Endodermal cell (in vitro differentiated cells): ENCODE data around the gene CSTPP1. TPM values are rescaled to one million over a fixed set of nuclear protein-coding genes. Genes with fewer than 3 reads are reported as not detected.

Source experiments
- DNase-seq: peaks from one replicate; pipeline ENCODE4 v3.0.0-alpha.2; 2017
- H3K27ac ChIP-seq: 2 replicates; pipeline ENCODE4 v1.5.1; 2013; ENCODE audit warnings: mild to moderate bottlenecking, low read depth, low read length, moderate library complexity
- H3K27me3 ChIP-seq: 2 replicates; pipeline ENCODE4 v1.6.1; 2013; ENCODE audit warnings: mild to moderate bottlenecking, low read length, moderate library complexity; ENCODE audit not compliant: insufficient read depth, control insufficient read depth, poor library complexity, severe bottlenecking
- H3K36me3 ChIP-seq: 2 replicates; pipeline ENCODE4 v1.7.0; 2013; ENCODE audit warnings: mild to moderate bottlenecking, low read length, moderate library complexity; ENCODE audit not compliant: control insufficient read depth, insufficient read depth
- H3K4me1 ChIP-seq: one replicate; pipeline ENCODE4 v1.7.0; 2013; ENCODE audit warnings: low read length; ENCODE audit not compliant: control insufficient read depth, insufficient read depth
- H3K4me3 ChIP-seq: 2 replicates; pipeline ENCODE4 v1.5.1; 2013; ENCODE audit warnings: mild to moderate bottlenecking, low read length, moderate library complexity
- H3K9ac ChIP-seq: 2 replicates; pipeline ENCODE4 v1.6.1; 2013; ENCODE audit warnings: mild to moderate bottlenecking, low read length, moderate library complexity; ENCODE audit not compliant: poor library complexity, severe bottlenecking; ENCODE audit errors: extremely low read depth
- H3K9me3 ChIP-seq: 2 replicates; pipeline ENCODE4 v1.6.1; 2013; ENCODE audit warnings: mild to moderate bottlenecking, low read length, moderate library complexity; ENCODE audit not compliant: control insufficient read depth
- H3K27ac Mint-ChIP-seq: 2 replicates; pipeline ENCODE4 v1.8.0; 2020; ENCODE audit warnings: mixed read lengths
- H3K27me3 Mint-ChIP-seq: 2 replicates; pipeline ENCODE4 v1.8.0; 2021; ENCODE audit warnings: mild to moderate bottlenecking, mixed read lengths; ENCODE audit not compliant: insufficient read depth
- H3K36me3 Mint-ChIP-seq: 2 replicates; pipeline ENCODE4 v1.8.0; 2020; ENCODE audit warnings: low read depth, mixed read lengths
- H3K4me1 Mint-ChIP-seq: 2 replicates; pipeline ENCODE4 v1.8.0; 2020; ENCODE audit warnings: mixed read lengths
- H3K4me3 Mint-ChIP-seq: 2 replicates; pipeline ENCODE4 v1.8.0; 2020; ENCODE audit warnings: mild to moderate bottlenecking, moderate library complexity, mixed read lengths
- H3K9me3 Mint-ChIP-seq: 2 replicates; pipeline ENCODE4 v1.8.0; 2020; ENCODE audit warnings: mild to moderate bottlenecking, mixed read lengths
- CTCF ChIP-seq: fragments of 200-600 bp; sonication (generic); conservative IDR thresholded peaks from 2 replicates; pipeline ENCODE4 v1.5.0; 2021; ENCODE audit warnings: antibody characterized with exemption, mild to moderate bottlenecking
- WGBS, 2 experiments: methylation state at CpG; one replicate each; pipeline versions ENCODE4 v1.1.5 to v1.1.7; 2013; ENCODE audit warnings: missing lambda C conversion rate in 2 of 2, mixed read lengths in 1 of 2; ENCODE audit not compliant: insufficient coverage in 1 of 2, insufficient read length in 1 of 2; 5-methylcytosine and 5-hydroxymethylcytosine counted together
- total RNA-seq, 2 donors: library from RNA; stranded (reverse); fragmentation: NEBNext Ultra II Directional in 1 of 2; extraction: Animal tissue kit (Norgen Biotek cat#: 25700) in 1 of 2; gene quantifications; 2 replicates in 1 of 2; 3 replicates in 1 of 2; pipeline ENCODE4 v1.2.1, GENCODE V29; 2021

The CSTPP1 gene
- total RNA-seq, 2 donors from 2014 or later: 46.7 to 57.6 TPM

- H3K27ac ChIP-seq: no peak overlapping the region
- no peak for TF ChIP-seq CTCF
- no peak for DNase-seq
- Mint-ChIP-seq H3K27me3 (no peaks in the 10 kb centered on the region), H3K36me3 (peaks cover 11% of the 10 kb centered on the region), H3K4me3 (no peak overlapping the region), H3K4me1 (no peaks in the 10 kb centered on the region), H3K9me3 (no peaks in the 10 kb centered on the region), H3K27ac (no peak overlapping the region)
- no peaks in the 10 kb centered on the region for H3K27me3 ChIP-seq
- H3K36me3 ChIP-seq: no peaks in the 10 kb centered on the region
- WGBS, 2 experiments: 93 to 100% methylated on average over 2 to 3 of the region's 3 CpGs
- H3K9ac ChIP-seq: no peak overlapping the region
- H3K9me3 ChIP-seq: no peaks in the 10 kb centered on the region
- no peak overlapping the region for H3K4me3 ChIP-seq
- no peaks in the 10 kb centered on the region for H3K4me1 ChIP-seq
Observed at GRCh38 chr11:47144541-47144940, 208.0 kb downstream of the CSTPP1 start.

GRCh38 chr11:47147250-47147649, 210.7 kb downstream of the CSTPP1 start:
- Histone ChIP-seq H3K4me3 (no peak overlapping the region), H3K27me3 (no peaks in the 10 kb centered on the region), H3K4me1 (no peaks in the 10 kb centered on the region), H3K27ac (no peak overlapping the region), H3K9ac (no peak overlapping the region), H3K9me3 (no peaks in the 10 kb centered on the region), H3K36me3 (no peaks in the 10 kb centered on the region)
- 90 to 93% methylated on average over 2 of the region's 2 CpGs for WGBS, 2 experiments
- no peak for DNase-seq
- H3K4me3 Mint-ChIP-seq: no peak overlapping the region
- H3K27ac Mint-ChIP-seq: peak overlapping the region; percentile 32
- no peaks in the 10 kb centered on the region for H3K4me1 Mint-ChIP-seq
- TF ChIP-seq CTCF: no peak
- H3K36me3 Mint-ChIP-seq: peaks cover 13% of the 10 kb centered on the region
- no peaks in the 10 kb centered on the region for H3K27me3 Mint-ChIP-seq
- no peaks in the 10 kb centered on the region for H3K9me3 Mint-ChIP-seq

GRCh38 chr11:47147681-47148080, 211.1 kb downstream of the CSTPP1 start:
- no peak for TF ChIP-seq CTCF
- Histone ChIP-seq H3K4me3 (no peak overlapping the region), H3K9ac (no peak overlapping the region), H3K27ac (no peak overlapping the region), H3K27me3 (no peaks in the 10 kb centered on the region), H3K36me3 (no peaks in the 10 kb centered on the region), H3K9me3 (no peaks in the 10 kb centered on the region), H3K4me1 (no peaks in the 10 kb centered on the region)
- H3K27ac Mint-ChIP-seq: peak overlapping the region; percentile 32
- no peaks in the 10 kb centered on the region for H3K4me1 Mint-ChIP-seq
- 95 to 100% methylated on average over 5 to 7 of the region's 7 CpGs for WGBS, 2 experiments
- no peak overlapping the region for H3K4me3 Mint-ChIP-seq
- peaks cover 13% of the 10 kb centered on the region for H3K36me3 Mint-ChIP-seq
- no peak for DNase-seq
- H3K27me3 Mint-ChIP-seq: no peaks in the 10 kb centered on the region
- H3K9me3 Mint-ChIP-seq: no peaks in the 10 kb centered on the region
